GM12874 (cell line): ENCODE results near the gene RASGRF2.

Experiments used
- TF ChIP-seq, protein P1 (sequence below): IDR thresholded peaks from 2 replicates; pipeline ENCODE4 v1.5.1; 2011; ENCODE audit warnings: low read depth, mild to moderate bottlenecking, control low read depth, low read length, moderate library complexity; ENCODE audit not compliant: insufficient read depth

RASGRF2 gene

GRCh38 chr5:81163651-81164050, 203.5 kb downstream of the RASGRF2 start:
- TF ChIP-seq, protein P1, sequence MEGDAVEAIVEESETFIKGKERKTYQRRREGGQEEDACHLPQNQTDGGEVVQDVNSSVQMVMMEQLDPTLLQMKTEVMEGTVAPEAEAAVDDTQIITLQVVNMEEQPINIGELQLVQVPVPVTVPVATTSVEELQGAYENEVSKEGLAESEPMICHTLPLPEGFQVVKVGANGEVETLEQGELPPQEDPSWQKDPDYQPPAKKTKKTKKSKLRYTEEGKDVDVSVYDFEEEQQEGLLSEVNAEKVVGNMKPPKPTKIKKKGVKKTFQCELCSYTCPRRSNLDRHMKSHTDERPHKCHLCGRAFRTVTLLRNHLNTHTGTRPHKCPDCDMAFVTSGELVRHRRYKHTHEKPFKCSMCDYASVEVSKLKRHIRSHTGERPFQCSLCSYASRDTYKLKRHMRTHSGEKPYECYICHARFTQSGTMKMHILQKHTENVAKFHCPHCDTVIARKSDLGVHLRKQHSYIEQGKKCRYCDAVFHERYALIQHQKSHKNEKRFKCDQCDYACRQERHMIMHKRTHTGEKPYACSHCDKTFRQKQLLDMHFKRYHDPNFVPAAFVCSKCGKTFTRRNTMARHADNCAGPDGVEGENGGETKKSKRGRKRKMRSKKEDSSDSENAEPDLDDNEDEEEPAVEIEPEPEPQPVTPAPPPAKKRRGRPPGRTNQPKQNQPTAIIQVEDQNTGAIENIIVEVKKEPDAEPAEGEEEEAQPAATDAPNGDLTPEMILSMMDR: no peak

- TF ChIP-seq, protein P1: no peak
Observed at GRCh38 chr5:81164476-81164875, 204.3 kb downstream of the RASGRF2 start.

DNA sequence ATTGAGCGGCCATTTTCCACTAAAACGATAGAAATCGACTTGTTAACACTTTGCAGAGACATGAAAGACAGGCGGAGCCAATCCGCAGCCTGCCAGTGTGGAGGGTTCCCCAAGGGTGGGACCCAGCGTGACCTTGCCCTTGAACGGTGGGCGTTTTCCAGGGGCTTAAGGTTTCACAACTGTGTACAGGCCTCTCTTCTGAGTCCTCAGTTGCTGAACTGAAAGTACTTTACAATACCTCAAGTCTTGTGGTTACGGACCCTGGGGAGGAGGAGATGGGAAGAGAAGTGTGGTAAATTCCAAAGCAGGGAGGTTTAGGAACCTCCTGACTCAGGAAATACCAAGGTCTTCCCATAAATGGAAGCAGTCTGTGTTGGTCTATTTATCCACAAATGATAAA, 204.8 kb downstream of the RASGRF2 start:
- TF ChIP-seq, protein P1: no peak

DNA sequence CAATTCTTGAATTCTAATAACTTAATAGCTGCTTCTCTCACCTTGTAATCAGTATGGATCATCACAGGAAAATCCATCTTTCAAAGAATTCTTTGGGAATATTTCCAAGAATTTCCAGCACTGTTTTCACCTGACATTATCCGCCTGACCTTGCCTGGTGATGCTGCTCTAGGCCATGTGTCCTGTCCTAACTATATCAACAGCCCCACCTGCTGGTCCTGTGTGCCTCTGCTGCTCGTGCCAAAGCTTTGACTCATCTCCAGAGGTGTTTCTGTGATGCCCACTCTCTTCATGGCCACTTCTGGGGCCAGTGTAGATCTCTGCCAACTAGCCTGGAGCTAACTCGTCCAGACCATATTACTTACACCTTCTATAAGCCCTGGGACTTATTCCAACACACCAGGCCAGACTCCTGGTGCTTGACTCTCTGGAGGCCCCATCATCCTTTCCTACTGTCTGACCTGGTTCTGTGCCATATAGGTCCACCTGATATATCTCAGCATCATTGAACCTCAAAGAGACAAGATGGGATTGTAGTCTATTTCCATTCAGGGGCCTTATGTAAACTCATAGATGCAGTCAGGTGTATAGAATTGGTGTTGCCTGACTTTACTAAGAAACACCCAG, 205.4 kb downstream of the RASGRF2 start:
- TF ChIP-seq, protein P1: peak; percentile 91

- TF ChIP-seq, protein P1: no peak
Observed at GRCh38 chr5:81166430-81166829, 206.3 kb downstream of the RASGRF2 start.

DNA sequence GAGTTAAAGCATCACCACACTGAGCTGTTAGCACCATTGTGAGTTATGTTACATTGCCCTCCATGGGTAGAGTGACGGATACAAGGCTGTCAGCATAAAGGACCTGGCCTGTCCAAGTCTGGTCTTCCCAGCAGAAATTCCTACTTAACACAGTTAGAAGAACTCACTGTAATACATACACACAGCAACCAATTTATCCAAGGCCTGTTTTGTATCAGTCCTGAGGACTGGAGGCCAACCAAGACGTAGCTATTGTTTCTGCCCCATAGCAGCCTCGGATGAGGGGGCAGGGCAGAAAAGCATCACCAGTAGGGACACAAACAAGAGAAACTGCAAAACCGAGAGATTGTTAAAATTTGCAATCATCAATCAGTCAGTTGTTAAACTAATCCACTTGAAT, 206.9 kb downstream of the RASGRF2 start:
- TF ChIP-seq, protein P1: no peak

- TF ChIP-seq, protein P1: no peak
Observed at GRCh38 chr5:81167544-81167943, 207.4 kb downstream of the RASGRF2 start.

GRCh38 chr5:81169924-81170323, 209.8 kb downstream of the RASGRF2 start:
- TF ChIP-seq, protein P1: no peak
